HepG2 (cell line): Measurements from ENCODE around the gene KLHL7.

Experiments used
- SRSF1 ChIP-seq: fragments of 200-400 bp; formaldehyde crosslinking; optimal IDR thresholded peaks from 2 replicates; pipeline ENCODE3; 2017; ENCODE audit warnings: mild to moderate bottlenecking, low read depth, low read length, moderate library complexity
- ZNF441 ChIP-seq: sonication (generic); formaldehyde crosslinking; IDR thresholded peaks from 2 replicates; pipeline ENCODE4 v1.7.0; 2021; ENCODE audit warnings: missing genetic modification reagents, borderline replicate concordance
- TF ChIP-seq, protein P1 (sequence below): sonication (generic); formaldehyde crosslinking; IDR thresholded peaks from one replicate; pipeline ENCODE4 v1.5.1; 2020; ENCODE audit warnings: mild to moderate bottlenecking, missing genetic modification reagents; ENCODE audit errors: not compliant biosample characterization
- TF ChIP-seq, protein P2 (sequence below): sonication (generic); formaldehyde crosslinking; IDR thresholded peaks from 2 replicates; pipeline ENCODE4 v1.5.0; 2020; ENCODE audit warnings: mild to moderate bottlenecking, missing genetic modification reagents, moderate library complexity

DNA sequence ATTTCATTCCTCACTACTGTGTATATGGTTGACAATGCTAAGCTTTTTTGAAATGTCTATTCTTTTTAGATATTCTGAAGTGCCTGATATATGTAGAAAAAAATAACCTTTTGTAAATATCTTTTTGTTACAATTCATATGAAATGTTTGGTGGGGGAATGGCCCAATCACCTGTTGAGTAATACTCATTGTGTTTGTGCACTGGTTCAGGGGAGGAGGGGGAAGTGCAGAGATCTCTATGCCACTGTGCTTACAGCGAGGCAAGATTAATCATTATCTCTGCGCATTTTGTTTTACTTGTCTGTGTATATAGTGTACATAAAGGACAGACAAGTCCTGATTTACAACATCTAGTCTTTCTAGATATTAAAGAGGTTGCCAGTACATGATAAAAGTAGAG lies 101.4 kb downstream of the KLHL7 start:
- TF ChIP-seq ZNF441 (CRISPR knock-in tag) (no peak), SRSF1 (no peak)
- TF ChIP-seq, protein P1, sequence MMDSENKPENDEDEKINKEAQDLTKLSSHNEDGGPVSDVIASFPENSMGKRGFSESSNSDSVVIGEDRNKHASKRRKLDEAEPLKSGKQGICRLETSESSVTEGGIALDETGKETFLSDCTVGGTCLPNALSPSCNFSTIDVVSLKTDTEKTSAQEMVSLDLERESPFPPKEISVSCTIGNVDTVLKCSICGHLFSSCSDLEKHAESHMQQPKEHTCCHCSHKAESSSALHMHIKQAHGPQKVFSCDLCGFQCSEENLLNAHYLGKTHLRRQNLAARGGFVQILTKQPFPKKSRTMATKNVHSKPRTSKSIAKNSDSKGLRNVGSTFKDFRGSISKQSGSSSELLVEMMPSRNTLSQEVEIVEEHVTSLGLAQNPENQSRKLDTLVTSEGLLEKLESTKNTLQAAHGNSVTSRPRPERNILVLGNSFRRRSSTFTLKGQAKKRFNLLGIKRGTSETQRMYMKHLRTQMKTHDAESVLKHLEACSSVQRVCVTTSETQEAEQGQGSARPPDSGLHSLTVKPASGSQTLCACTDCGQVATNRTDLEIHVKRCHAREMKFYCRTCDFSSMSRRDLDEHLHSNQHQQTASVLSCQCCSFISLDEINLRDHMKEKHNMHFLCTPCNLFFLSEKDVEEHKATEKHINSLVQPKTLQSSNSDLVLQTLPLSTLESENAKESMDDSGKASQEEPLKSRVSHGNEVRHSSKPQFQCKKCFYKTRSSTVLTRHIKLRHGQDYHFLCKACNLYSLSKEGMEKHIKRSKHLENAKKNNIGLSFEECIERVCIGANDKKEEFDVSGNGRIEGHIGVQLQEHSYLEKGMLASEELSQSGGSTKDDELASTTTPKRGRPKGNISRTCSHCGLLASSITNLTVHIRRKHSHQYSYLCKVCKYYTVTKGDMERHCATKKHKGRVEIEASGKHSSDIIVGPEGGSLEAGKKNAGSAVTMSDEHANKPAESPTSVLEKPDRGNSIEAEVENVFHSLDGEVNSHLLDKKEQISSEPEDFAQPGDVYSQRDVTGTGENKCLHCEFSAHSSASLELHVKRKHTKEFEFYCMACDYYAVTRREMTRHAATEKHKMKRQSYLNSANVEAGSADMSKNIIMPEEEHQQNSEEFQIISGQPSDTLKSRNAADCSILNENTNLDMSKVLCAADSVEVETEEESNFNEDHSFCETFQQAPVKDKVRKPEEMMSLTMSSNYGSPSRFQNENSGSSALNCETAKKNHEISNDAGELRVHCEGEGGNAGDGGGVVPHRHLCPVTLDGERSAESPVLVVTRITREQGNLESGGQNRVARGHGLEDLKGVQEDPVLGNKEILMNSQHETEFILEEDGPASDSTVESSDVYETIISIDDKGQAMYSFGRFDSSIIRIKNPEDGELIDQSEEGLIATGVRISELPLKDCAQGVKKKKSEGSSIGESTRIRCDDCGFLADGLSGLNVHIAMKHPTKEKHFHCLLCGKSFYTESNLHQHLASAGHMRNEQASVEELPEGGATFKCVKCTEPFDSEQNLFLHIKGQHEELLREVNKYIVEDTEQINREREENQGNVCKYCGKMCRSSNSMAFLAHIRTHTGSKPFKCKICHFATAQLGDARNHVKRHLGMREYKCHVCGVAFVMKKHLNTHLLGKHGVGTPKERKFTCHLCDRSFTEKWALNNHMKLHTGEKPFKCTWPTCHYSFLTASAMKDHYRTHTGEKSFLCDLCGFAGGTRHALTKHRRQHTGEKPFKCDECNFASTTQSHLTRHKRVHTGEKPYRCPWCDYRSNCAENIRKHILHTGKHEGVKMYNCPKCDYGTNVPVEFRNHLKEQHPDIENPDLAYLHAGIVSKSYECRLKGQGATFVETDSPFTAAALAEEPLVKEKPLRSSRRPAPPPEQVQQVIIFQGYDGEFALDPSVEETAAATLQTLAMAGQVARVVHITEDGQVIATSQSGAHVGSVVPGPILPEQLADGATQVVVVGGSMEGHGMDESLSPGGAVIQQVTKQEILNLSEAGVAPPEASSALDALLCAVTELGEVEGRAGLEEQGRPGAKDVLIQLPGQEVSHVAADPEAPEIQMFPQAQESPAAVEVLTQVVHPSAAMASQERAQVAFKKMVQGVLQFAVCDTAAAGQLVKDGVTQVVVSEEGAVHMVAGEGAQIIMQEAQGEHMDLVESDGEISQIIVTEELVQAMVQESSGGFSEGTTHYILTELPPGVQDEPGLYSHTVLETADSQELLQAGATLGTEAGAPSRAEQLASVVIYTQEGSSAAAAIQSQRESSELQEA (CRISPR knock-in tag): no peak
- TF ChIP-seq, protein P2, sequence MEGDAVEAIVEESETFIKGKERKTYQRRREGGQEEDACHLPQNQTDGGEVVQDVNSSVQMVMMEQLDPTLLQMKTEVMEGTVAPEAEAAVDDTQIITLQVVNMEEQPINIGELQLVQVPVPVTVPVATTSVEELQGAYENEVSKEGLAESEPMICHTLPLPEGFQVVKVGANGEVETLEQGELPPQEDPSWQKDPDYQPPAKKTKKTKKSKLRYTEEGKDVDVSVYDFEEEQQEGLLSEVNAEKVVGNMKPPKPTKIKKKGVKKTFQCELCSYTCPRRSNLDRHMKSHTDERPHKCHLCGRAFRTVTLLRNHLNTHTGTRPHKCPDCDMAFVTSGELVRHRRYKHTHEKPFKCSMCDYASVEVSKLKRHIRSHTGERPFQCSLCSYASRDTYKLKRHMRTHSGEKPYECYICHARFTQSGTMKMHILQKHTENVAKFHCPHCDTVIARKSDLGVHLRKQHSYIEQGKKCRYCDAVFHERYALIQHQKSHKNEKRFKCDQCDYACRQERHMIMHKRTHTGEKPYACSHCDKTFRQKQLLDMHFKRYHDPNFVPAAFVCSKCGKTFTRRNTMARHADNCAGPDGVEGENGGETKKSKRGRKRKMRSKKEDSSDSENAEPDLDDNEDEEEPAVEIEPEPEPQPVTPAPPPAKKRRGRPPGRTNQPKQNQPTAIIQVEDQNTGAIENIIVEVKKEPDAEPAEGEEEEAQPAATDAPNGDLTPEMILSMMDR (CRISPR knock-in tag): no peak
